GM08714 (cell line): Measurements from ENCODE around the gene CRYGB.
"Not testable (repeated sequence)": the region's sequence is repeated elsewhere in the genome, so short reads cannot be mapped to it uniquely, and the experiment has no call there.

ENCODE experiments used
- H3K4me3 ChIP-seq: fragments of 200-500 bp; sonication (Bioruptor generic); 2 replicates; pipeline ENCODE4 v1.5.1; 2014; ENCODE audit warnings: mild to moderate bottlenecking, low read length, inconsistent platforms
- ZNF274 ChIP-seq: IDR thresholded peaks from 2 replicates; pipeline ENCODE4 v1.6.1; 2012; ENCODE audit warnings: mild to moderate bottlenecking, low read depth, low read length

CRYGB gene

GRCh38 chr2:208136716-208137094, 9.3 kb downstream of the CRYGB start:
- TF ChIP-seq ZNF274, result no peak

GRCh38 chr2:208135794-208136715, 9.9 kb downstream of the CRYGB start:
- no peak for TF ChIP-seq ZNF274
- no peak overlapping the region for H3K4me3 ChIP-seq

More at GRCh38 chr2:208136716-208137094, 9.3 kb downstream of the CRYGB start:
- no peak overlapping the region for H3K4me3 ChIP-seq

GRCh38 chr2:208134928-208135586, 10.9 kb downstream of the CRYGB start:
- TF ChIP-seq ZNF274, result no peak
- no peak overlapping the region for H3K4me3 ChIP-seq

GRCh38 chr2:208130712-208131110, 15.2 kb downstream of the CRYGB start:
- TF ChIP-seq ZNF274, result no peak
- H3K4me3 ChIP-seq, result no peak overlapping the region

- TF ChIP-seq ZNF274, result no peak
- H3K4me3 ChIP-seq, result no peak within 1 kb of the TSS
Observed at GRCh38 chr2:208129744-208130711, 15.9 kb downstream of the CRYGB start, which contains the start of gene CRYGC. Gene CRYGC (minus strand): TSS chr2:208129828. CDS start chr2:208129792, 36 bp downstream.

GRCh38 chr2:208128136-208128535, 17.8 kb downstream of the CRYGB start:
- no peak overlapping the region for H3K4me3 ChIP-seq
- no peak for TF ChIP-seq ZNF274

- no peak for TF ChIP-seq ZNF274
- H3K4me3 ChIP-seq, result no peak overlapping the region
Observed at GRCh38 chr2:208127090-208127489, 18.9 kb downstream of the CRYGB start.

GRCh38 chr2:208125251-208125650, 20.7 kb downstream of the CRYGB start:
- no peak overlapping the region for H3K4me3 ChIP-seq
- TF ChIP-seq ZNF274, result no peak

GRCh38 chr2:208124013-208124715, 21.8 kb downstream of the CRYGB start, which contains the start of gene CRYGD:
Gene CRYGD (minus strand): TSS chr2:208124524. CDS start chr2:208124473, 51 bp downstream.
- not testable (repeated sequence) for H3K4me3 ChIP-seq

- no peak overlapping the region for H3K4me3 ChIP-seq
- TF ChIP-seq ZNF274, result no peak
Observed at GRCh38 chr2:208122248-208122647, 23.7 kb downstream of the CRYGB start.

- no peak overlapping the region for H3K4me3 ChIP-seq
- no peak for TF ChIP-seq ZNF274
Observed at GRCh38 chr2:208118918-208119317, 27.0 kb downstream of the CRYGB start.

- not testable (repeated sequence) for H3K4me3 ChIP-seq
Observed at GRCh38 chr2:208117390-208117789, 28.6 kb downstream of the CRYGB start.

- no peak overlapping the region for H3K4me3 ChIP-seq
- TF ChIP-seq ZNF274, result no peak
Observed at GRCh38 chr2:208112969-208113368, 33.0 kb downstream of the CRYGB start.

GRCh38 chr2:208112273-208112745, 33.6 kb downstream of the CRYGB start:
- H3K4me3 ChIP-seq, result not testable (repeated sequence)
